SK-N-SH treated with all-trans-retinoic acid at 6 μM for 48 hours (cell line): ENCODE results near the gene GPX4.

Experiments
- ATAC-seq: fragments of 200-7000 bp; cut with Tn5 transposase; 3 replicates; pipeline ENCODE4 v1.9.1; 2020; ENCODE audit warnings: mild to moderate bottlenecking, moderate library complexity
- BACH2 ChIP-seq: fragments of 250-450 bp; sonication (Bioruptor Pico); IDR thresholded peaks from 2 replicates; pipeline ENCODE4 v1.9.0; 2021; ENCODE audit warnings: mild to moderate bottlenecking, borderline replicate concordance
- CSDC2 ChIP-seq: fragments of 250-450 bp; sonication (Bioruptor Pico); IDR thresholded peaks from 2 replicates; pipeline ENCODE4 v1.5.0; 2020; ENCODE audit warnings: mild to moderate bottlenecking, moderate library complexity
- ESRRG ChIP-seq: fragments of 250-450 bp; sonication (Bioruptor Pico); IDR thresholded peaks from 2 replicates; pipeline ENCODE4 v1.6.1; 2021; ENCODE audit warnings: mild to moderate bottlenecking
- GLIS3 ChIP-seq: fragments of 250-450 bp; sonication (Bioruptor Pico); IDR thresholded peaks from 2 replicates; pipeline ENCODE4 v1.5.0; 2020; ENCODE audit warnings: mild to moderate bottlenecking, moderate library complexity
- PPARA ChIP-seq: fragments of 250-450 bp; sonication (Bioruptor Pico); IDR thresholded peaks from 2 replicates; pipeline ENCODE4 v1.5.0; 2020; ENCODE audit warnings: mild to moderate bottlenecking, borderline replicate concordance
- RARB ChIP-seq: fragments of 250-450 bp; sonication (Bioruptor Pico); IDR thresholded peaks from 2 replicates; pipeline ENCODE4 v1.8.0; 2021; ENCODE audit warnings: mild to moderate bottlenecking, moderate library complexity
- SNAI2 ChIP-seq: fragments of 250-450 bp; sonication (Bioruptor Pico); IDR thresholded peaks from 2 replicates; pipeline ENCODE4 v1.5.0; 2020; ENCODE audit warnings: mild to moderate bottlenecking, moderate library complexity
- TCF4 ChIP-seq: fragments of 250-450 bp; sonication (Bioruptor Pico); IDR thresholded peaks from 2 replicates; pipeline ENCODE4 v1.8.0; 2021; ENCODE audit warnings: mild to moderate bottlenecking, moderate library complexity, borderline replicate concordance
- TOX ChIP-seq: fragments of 250-450 bp; sonication (Bioruptor Pico); IDR thresholded peaks from 2 replicates; pipeline ENCODE4 v1.8.0; 2021; ENCODE audit warnings: mild to moderate bottlenecking, moderate library complexity, borderline replicate concordance
- ZC3H10 ChIP-seq: fragments of 250-450 bp; sonication (Bioruptor Pico); IDR thresholded peaks from 2 replicates; pipeline ENCODE4 v1.5.1; 2021; ENCODE audit warnings: mild to moderate bottlenecking, moderate library complexity
- ZNF8 ChIP-seq: fragments of 450-650 bp; formaldehyde crosslinking; IDR thresholded peaks from 2 replicates; pipeline ENCODE4 v1.5.0; 2020; ENCODE audit warnings: mild to moderate bottlenecking, moderate library complexity
- TF ChIP-seq, protein P1 (sequence below): fragments of 250-450 bp; sonication (Bioruptor Pico); IDR thresholded peaks from 2 replicates; pipeline ENCODE4 v1.8.0; 2021; ENCODE audit warnings: low read depth, mild to moderate bottlenecking, moderate library complexity, borderline replicate concordance
- TF ChIP-seq, protein P2 (sequence below): fragments of 250-450 bp; sonication (Bioruptor Pico); IDR thresholded peaks from 2 replicates; pipeline ENCODE4 v1.5.0; 2020; ENCODE audit warnings: mild to moderate bottlenecking, moderate library complexity
- TF ChIP-seq, protein P3 (sequence below): fragments of 250-450 bp; sonication (Bioruptor Pico); IDR thresholded peaks from 2 replicates; pipeline ENCODE4 v1.5.1; 2021; ENCODE audit warnings: mild to moderate bottlenecking, moderate library complexity

GPX4 gene

DNA sequence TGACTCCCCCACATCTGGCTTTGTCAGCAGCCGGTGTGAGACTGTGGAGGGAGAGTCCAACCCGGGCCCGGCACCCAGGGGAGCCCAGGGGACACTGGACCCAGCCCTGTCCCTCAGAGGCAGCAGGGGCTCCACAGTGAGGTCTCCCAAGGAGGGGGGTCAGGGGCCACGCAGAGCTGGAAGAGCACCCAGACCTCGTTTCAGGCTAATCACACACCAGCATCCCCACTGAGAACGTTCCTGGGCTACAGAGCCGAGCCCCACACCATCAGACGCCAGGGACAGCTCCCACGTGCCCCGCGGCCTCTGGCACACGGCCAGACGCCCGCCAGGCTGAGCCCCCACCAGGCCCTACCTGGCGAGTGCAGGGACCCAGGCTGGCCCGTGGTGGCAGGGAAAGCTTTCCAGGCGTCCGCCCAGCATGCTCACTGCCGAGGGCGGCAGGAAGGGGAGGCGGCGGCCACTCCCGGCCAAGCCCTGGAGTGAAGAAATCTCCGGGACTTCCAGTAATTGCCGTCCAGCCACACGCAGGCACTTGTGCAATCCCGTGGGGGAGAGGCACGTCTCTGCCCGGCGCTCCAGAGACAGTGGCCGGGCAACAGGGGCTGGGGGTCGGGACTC, 51.0 kb downstream of the GPX4 start (continued):
- no peak for TF ChIP-seq ZNF8 (CRISPR knock-in tag)
- TF ChIP-seq ESRRG (CRISPR knock-in tag), result no peak

DNA sequence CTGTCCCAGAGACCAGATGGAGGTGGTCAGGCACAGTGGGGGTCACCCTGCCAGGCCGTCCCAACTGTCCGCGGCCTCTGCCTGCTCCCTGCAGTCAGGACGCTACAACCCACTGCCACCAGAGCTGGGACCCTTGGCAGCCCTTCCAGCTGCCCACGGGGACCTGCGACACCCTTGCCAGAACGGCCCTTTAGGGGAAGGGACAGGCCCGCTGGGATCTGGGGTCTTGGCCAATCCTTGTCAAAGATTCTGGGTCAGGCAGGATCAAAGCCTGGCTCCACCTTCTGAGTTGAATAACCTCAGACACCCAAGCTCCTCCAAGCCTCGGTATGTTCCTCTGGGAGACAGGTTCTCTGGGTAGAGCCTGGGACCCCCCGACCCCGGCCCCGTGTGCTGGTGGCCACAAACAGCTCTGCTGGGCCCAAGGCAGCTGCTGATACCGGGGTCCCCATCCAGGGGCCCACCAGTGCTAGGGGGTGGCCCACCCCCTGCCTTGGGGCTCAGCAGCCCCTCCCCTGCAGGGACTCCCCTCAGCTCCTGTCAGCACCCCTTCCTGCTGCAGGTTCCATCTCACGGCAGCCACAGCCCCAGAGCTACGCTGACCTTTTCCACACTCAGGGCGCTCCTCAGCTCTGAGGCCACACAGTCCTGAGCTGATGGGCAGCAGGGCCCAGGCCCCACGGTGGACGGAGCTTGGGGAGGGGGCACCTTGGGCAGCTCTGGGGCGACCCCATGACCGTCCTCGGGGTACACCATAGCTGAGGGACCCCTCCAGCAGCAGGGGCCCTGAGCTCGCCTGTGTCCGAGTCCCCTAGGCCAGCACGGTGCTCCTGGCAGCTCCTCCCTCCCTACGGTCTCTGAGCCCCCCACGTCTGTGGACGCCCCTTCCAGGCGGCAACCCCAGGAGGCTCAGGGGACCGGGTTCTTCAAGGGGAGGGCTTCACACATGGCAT, 51.8 kb downstream of the GPX4 start:
- ATAC-seq, result no peak
- TF ChIP-seq TOX (CRISPR knock-in tag) (no peak), CSDC2 (CRISPR knock-in tag) (no peak), SNAI2 (CRISPR knock-in tag) (no peak), GLIS3 (CRISPR knock-in tag) (no peak), RARB (no peak), PPARA (no peak), ZC3H10 (CRISPR knock-in tag) (no peak), BACH2 (CRISPR knock-in tag) (no peak), TCF4 (no peak)
- TF ChIP-seq, protein P1, sequence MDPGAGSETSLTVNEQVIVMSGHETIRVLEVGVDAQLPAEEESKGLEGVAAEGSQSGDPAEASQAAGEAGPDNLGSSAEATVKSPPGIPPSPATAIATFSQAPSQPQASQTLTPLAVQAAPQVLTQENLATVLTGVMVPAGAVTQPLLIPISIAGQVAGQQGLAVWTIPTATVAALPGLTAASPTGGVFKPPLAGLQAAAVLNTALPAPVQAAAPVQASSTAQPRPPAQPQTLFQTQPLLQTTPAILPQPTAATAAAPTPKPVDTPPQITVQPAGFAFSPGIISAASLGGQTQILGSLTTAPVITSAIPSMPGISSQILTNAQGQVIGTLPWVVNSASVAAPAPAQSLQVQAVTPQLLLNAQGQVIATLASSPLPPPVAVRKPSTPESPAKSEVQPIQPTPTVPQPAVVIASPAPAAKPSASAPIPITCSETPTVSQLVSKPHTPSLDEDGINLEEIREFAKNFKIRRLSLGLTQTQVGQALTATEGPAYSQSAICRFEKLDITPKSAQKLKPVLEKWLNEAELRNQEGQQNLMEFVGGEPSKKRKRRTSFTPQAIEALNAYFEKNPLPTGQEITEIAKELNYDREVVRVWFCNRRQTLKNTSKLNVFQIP, result no peak
- TF ChIP-seq, protein P2, sequence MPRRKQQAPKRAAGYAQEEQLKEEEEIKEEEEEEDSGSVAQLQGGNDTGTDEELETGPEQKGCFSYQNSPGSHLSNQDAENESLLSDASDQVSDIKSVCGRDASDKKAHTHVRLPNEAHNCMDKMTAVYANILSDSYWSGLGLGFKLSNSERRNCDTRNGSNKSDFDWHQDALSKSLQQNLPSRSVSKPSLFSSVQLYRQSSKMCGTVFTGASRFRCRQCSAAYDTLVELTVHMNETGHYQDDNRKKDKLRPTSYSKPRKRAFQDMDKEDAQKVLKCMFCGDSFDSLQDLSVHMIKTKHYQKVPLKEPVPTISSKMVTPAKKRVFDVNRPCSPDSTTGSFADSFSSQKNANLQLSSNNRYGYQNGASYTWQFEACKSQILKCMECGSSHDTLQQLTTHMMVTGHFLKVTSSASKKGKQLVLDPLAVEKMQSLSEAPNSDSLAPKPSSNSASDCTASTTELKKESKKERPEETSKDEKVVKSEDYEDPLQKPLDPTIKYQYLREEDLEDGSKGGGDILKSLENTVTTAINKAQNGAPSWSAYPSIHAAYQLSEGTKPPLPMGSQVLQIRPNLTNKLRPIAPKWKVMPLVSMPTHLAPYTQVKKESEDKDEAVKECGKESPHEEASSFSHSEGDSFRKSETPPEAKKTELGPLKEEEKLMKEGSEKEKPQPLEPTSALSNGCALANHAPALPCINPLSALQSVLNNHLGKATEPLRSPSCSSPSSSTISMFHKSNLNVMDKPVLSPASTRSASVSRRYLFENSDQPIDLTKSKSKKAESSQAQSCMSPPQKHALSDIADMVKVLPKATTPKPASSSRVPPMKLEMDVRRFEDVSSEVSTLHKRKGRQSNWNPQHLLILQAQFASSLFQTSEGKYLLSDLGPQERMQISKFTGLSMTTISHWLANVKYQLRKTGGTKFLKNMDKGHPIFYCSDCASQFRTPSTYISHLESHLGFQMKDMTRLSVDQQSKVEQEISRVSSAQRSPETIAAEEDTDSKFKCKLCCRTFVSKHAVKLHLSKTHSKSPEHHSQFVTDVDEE (CRISPR knock-in tag), result no peak
- TF ChIP-seq, protein P3, sequence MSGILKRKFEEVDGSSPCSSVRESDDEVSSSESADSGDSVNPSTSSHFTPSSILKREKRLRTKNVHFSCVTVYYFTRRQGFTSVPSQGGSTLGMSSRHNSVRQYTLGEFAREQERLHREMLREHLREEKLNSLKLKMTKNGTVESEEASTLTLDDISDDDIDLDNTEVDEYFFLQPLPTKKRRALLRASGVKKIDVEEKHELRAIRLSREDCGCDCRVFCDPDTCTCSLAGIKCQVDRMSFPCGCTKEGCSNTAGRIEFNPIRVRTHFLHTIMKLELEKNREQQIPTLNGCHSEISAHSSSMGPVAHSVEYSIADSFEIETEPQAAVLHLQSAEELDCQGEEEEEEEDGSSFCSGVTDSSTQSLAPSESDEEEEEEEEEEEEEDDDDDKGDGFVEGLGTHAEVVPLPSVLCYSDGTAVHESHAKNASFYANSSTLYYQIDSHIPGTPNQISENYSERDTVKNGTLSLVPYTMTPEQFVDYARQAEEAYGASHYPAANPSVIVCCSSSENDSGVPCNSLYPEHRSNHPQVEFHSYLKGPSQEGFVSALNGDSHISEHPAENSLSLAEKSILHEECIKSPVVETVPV, result no peak
